Effector memory CD8-positive, alpha-beta T cell (primary cell): ENCODE data around the gene SKAP1.
"Not testable (repeated sequence)": the region's sequence is repeated elsewhere in the genome, so short reads cannot be mapped to it uniquely, and the experiment has no call there.

ENCODE experiments used
- ATAC-seq: fragments of 150-1000 bp; cut with Tn5 transposase; replicated peaks from 2 replicates; pipeline ENCODE4 v1.10.0; 2021; ENCODE audit warnings: mild to moderate bottlenecking, moderate library complexity
- DNase-seq, 3 experiments: peaks; one replicate each; pipeline ENCODE4 v3.0.0; 2021
- H3K27ac Mint-ChIP-seq, 2 donors: one replicate each; pipeline ENCODE4 v1.8.0; 2022; ENCODE audit warnings: mild to moderate bottlenecking in 2 of 2, mixed read lengths in 2 of 2, moderate library complexity in 2 of 2
- H3K27me3 Mint-ChIP-seq, 2 donors: one replicate each; pipeline ENCODE4 v1.8.0; 2022; ENCODE audit warnings: mixed read lengths in 2 of 2
- H3K36me3 Mint-ChIP-seq: one replicate; pipeline ENCODE4 v1.8.0; 2022; ENCODE audit warnings: mild to moderate bottlenecking, moderate library complexity, mixed read lengths; ENCODE audit not compliant: insufficient read depth
- H3K4me1 Mint-ChIP-seq, 2 donors: one replicate each; pipeline ENCODE4 v1.8.0; 2022; ENCODE audit warnings: low read depth in 2 of 2, mixed read lengths in 2 of 2
- H3K4me3 Mint-ChIP-seq, 2 donors: one replicate each; pipeline ENCODE4 v1.8.0; 2022; ENCODE audit warnings: mild to moderate bottlenecking in 2 of 2, mixed read lengths in 2 of 2, moderate library complexity in 2 of 2
- H3K9me3 Mint-ChIP-seq, 2 donors: one replicate each; pipeline ENCODE4 v1.8.0; 2022; ENCODE audit warnings: mixed read lengths in 2 of 2

Gene SKAP1

GRCh38 chr17:48255759-48256158 lies 174.3 kb downstream of the SKAP1 start:
- Mint-ChIP-seq H3K27me3 (no peaks in the 10 kb centered on the region), H3K4me3 (no peak overlapping the region), H3K36me3 (peaks cover 16% of the 10 kb centered on the region), H3K4me1 (peaks cover 7% of the 10 kb centered on the region in 2 donors), H3K27ac (no peak overlapping the region), H3K9me3 (no peaks in the 10 kb centered on the region)
- DNase-seq = no peak
- ATAC-seq = no peak

- Mint-ChIP-seq H3K36me3 (peaks cover 16% of the 10 kb centered on the region), H3K4me1 (peaks cover 7% of the 10 kb centered on the region in 2 donors), H3K4me3 (no peak overlapping the region), H3K27me3 (no peaks in the 10 kb centered on the region), H3K9me3 (no peaks in the 10 kb centered on the region), H3K27ac (peak overlapping the region in 1 of 2 donors; percentile 46)
- DNase-seq (no peak), ATAC-seq (no peak)
Observed at GRCh38 chr17:48254896-48255295, 175.1 kb downstream of the SKAP1 start.

- no peak overlapping the region for H3K27ac Mint-ChIP-seq
- ATAC-seq = no peak
- no peaks in the 10 kb centered on the region for H3K27me3 Mint-ChIP-seq
- H3K4me3 Mint-ChIP-seq = no peak overlapping the region
- H3K36me3 Mint-ChIP-seq = peaks cover 16% of the 10 kb centered on the region
- no peaks in the 10 kb centered on the region for H3K9me3 Mint-ChIP-seq
- no peak for DNase-seq
- peaks cover 7% of the 10 kb centered on the region in 2 donors for H3K4me1 Mint-ChIP-seq
Observed at GRCh38 chr17:48253975-48254374, 176.0 kb downstream of the SKAP1 start.

GRCh38 chr17:48251950-48252349 lies 178.1 kb downstream of the SKAP1 start:
- Mint-ChIP-seq H3K27me3 (no peaks in the 10 kb centered on the region), H3K9me3 (no peaks in the 10 kb centered on the region), H3K27ac (peak overlapping the region in 1 of 2 donors; percentile 13), H3K36me3 (peaks cover 18% of the 10 kb centered on the region), H3K4me3 (no peak overlapping the region), H3K4me1 (peaks cover 9 to 15% of the 10 kb centered on the region in 2 donors)
- DNase-seq (no peak), ATAC-seq (no peak)

GRCh38 chr17:48250949-48251348 lies 179.1 kb downstream of the SKAP1 start:
- H3K27me3 Mint-ChIP-seq = no peaks in the 10 kb centered on the region
- H3K36me3 Mint-ChIP-seq = peaks cover 18% of the 10 kb centered on the region
- no peak overlapping the region for H3K27ac Mint-ChIP-seq
- ATAC-seq = no peak
- H3K4me1 Mint-ChIP-seq = peaks cover 12 to 18% of the 10 kb centered on the region in 2 donors
- no peak overlapping the region for H3K4me3 Mint-ChIP-seq
- H3K9me3 Mint-ChIP-seq = no peaks in the 10 kb centered on the region
- DNase-seq = no peak

- H3K27ac Mint-ChIP-seq, H3K9me3 Mint-ChIP-seq, H3K27me3 Mint-ChIP-seq, DNase-seq, H3K4me3 Mint-ChIP-seq, ATAC-seq: not testable (repeated sequence)
- Mint-ChIP-seq H3K36me3 (peaks cover 22% of the 10 kb centered on the region), H3K4me1 (peaks cover 12 to 24% of the 10 kb centered on the region in 2 donors)
Observed at GRCh38 chr17:48250059-48250458, 180.0 kb downstream of the SKAP1 start.

GRCh38 chr17:48247603-48248002 lies 182.4 kb downstream of the SKAP1 start:
- Mint-ChIP-seq H3K27ac (no peak overlapping the region), H3K4me3 (no peak overlapping the region), H3K9me3 (no peaks in the 10 kb centered on the region), H3K27me3 (no peaks in the 10 kb centered on the region), H3K4me1 (peaks cover 14 to 35% of the 10 kb centered on the region in 2 donors), H3K36me3 (peaks cover 12% of the 10 kb centered on the region)
- ATAC-seq (no peak), DNase-seq (no peak)

GRCh38 chr17:48247038-48247437 lies 183.0 kb downstream of the SKAP1 start:
- Mint-ChIP-seq H3K9me3 (no peaks in the 10 kb centered on the region), H3K36me3 (peaks cover 12% of the 10 kb centered on the region), H3K27me3 (no peaks in the 10 kb centered on the region), H3K4me3 (no peak overlapping the region), H3K27ac (peak overlapping the region in 1 of 2 donors; percentile 66), H3K4me1 (peaks cover 16 to 38% of the 10 kb centered on the region in 2 donors)
- DNase-seq (no peak), ATAC-seq (no peak)

GRCh38 chr17:48246612-48247011 lies 183.4 kb downstream of the SKAP1 start:
- H3K36me3 Mint-ChIP-seq = peaks cover 12% of the 10 kb centered on the region
- H3K27ac Mint-ChIP-seq = peak overlapping the region in 1 of 2 donors; percentile 66
- H3K9me3 Mint-ChIP-seq = no peaks in the 10 kb centered on the region
- DNase-seq (no peak), ATAC-seq (no peak)
- no peak overlapping the region for H3K4me3 Mint-ChIP-seq
- H3K27me3 Mint-ChIP-seq = no peaks in the 10 kb centered on the region
- peaks cover 17 to 42% of the 10 kb centered on the region in 2 donors for H3K4me1 Mint-ChIP-seq

- ATAC-seq, H3K9me3 Mint-ChIP-seq, DNase-seq, H3K27me3 Mint-ChIP-seq, H3K4me3 Mint-ChIP-seq: not testable (repeated sequence)
- Mint-ChIP-seq H3K27ac (peak overlapping the region; percentile 7 to 38), H3K36me3 (peaks cover 12% of the 10 kb centered on the region), H3K4me1 (peaks cover 26 to 52% of the 10 kb centered on the region in 2 donors)
Observed at GRCh38 chr17:48245465-48246033, 184.5 kb downstream of the SKAP1 start.

- ATAC-seq = no peak
- peaks cover 30 to 58% of the 10 kb centered on the region in 2 donors for H3K4me1 Mint-ChIP-seq
- H3K27ac Mint-ChIP-seq = peak overlapping the region; percentile 7 to 38
Observed at GRCh38 chr17:48244814-48245213, 185.2 kb downstream of the SKAP1 start.

GRCh38 chr17:48244121-48244711 lies 185.8 kb downstream of the SKAP1 start:
- Mint-ChIP-seq H3K9me3 (no peaks in the 10 kb centered on the region), H3K4me1 (peaks cover 34 to 64% of the 10 kb centered on the region in 2 donors), H3K27ac (peak overlapping the region; percentile 7 to 38), H3K27me3 (no peaks in the 10 kb centered on the region), H3K36me3 (peaks cover 18% of the 10 kb centered on the region), H3K4me3 (no peak overlapping the region)
- DNase-seq (no peak), ATAC-seq (peak; percentile 27)

More at GRCh38 chr17:48244814-48245213, 185.2 kb downstream of the SKAP1 start:
- no peak overlapping the region for H3K4me3 Mint-ChIP-seq
- H3K27me3 Mint-ChIP-seq = no peaks in the 10 kb centered on the region
- DNase-seq = no peak
- H3K36me3 Mint-ChIP-seq = peaks cover 14% of the 10 kb centered on the region
- H3K9me3 Mint-ChIP-seq = no peaks in the 10 kb centered on the region

GRCh38 chr17:48241770-48242497 lies 188.1 kb downstream of the SKAP1 start:
- DNase-seq (no peak), ATAC-seq (no peak)
- Mint-ChIP-seq H3K9me3 (no peaks in the 10 kb centered on the region), H3K27ac (peak overlapping the region in 1 of 2 donors; percentile 45), H3K27me3 (no peaks in the 10 kb centered on the region), H3K4me3 (no peak overlapping the region), H3K4me1 (peaks cover 39 to 73% of the 10 kb centered on the region in 2 donors), H3K36me3 (peaks cover 10% of the 10 kb centered on the region)
